Measurements from ENCODE around the gene EYA4. TPM values are rescaled to one million over a fixed set of nuclear protein-coding genes. Genes with fewer than 3 reads are reported as not detected.

The EYA4 gene
- total and polyA plus RNA-seq, 2 donors (not counting 1 experiment from before 2014, with no cell fraction given) = 4.6 to 38.0 TPM

- Histone ChIP-seq H3K36me3 (ENCODE audit: control insufficient read depth, insufficient read depth, low read length) (no peaks in the 10 kb centered on the region), H3K4me3 (replicated peaks in 1 of 4; ENCODE audit: control extremely low read depth in 1 of 4, insufficient read depth in 1 of 4, low read depth in 3 of 4, low read length in 4 of 4) (no peak overlapping the region), H3K9me3 (ENCODE audit: control insufficient read depth, insufficient read depth, low read depth, low read length) (no peaks in the 10 kb centered on the region), H3K4me2 (ENCODE audit: extremely low read depth, insufficient read depth, low read length) (no peak overlapping the region), H3K27ac (ENCODE audit: insufficient read depth, low read length) (no peak overlapping the region), H3K9ac (ENCODE audit: insufficient read depth, low read length) (no peak overlapping the region), H2AFZ (ENCODE audit: low read length) (no peak overlapping the region), H3K27me3 (ENCODE audit: control insufficient read depth, insufficient read depth, low read length) (no peaks in the 10 kb centered on the region), H4K20me1 (ENCODE audit: control insufficient read depth, extremely low read depth, insufficient read depth, low read length) (no peaks in the 10 kb centered on the region), H3K4me1 (ENCODE audit: control insufficient read depth, extremely low read depth, insufficient read depth, low read length) (no peaks in the 10 kb centered on the region), H3K79me2 (ENCODE audit: control insufficient read depth, insufficient read depth, low read length) (no peaks in the 10 kb centered on the region)
- DNase-seq (ENCODE audit: low read depth in 2 of 2) = no peak
- TF ChIP-seq CTCF (conservative IDR thresholded peaks at IDR 0.05 in 1 of 2, IDR thresholded peaks at IDR 0.05 in 1 of 2; ENCODE audit: low read depth in 1 of 2, low read length in 2 of 2) (no peak), EZH2 (IDR thresholded peaks at IDR 0.05; ENCODE audit: low read length, missing control alignments) (no peak)
Observed at GRCh38 chr6:133350928-133351327, 109.8 kb downstream of the EYA4 start.

GRCh38 chr6:133352046-133352445 lies 110.9 kb downstream of the EYA4 start:
- Histone ChIP-seq H4K20me1 (ENCODE audit: control insufficient read depth, extremely low read depth, insufficient read depth, low read length) (no peaks in the 10 kb centered on the region), H3K79me2 (ENCODE audit: control insufficient read depth, insufficient read depth, low read length) (no peaks in the 10 kb centered on the region), H3K9me3 (ENCODE audit: control insufficient read depth, insufficient read depth, low read depth, low read length) (no peaks in the 10 kb centered on the region), H3K27ac (ENCODE audit: insufficient read depth, low read length) (no peak overlapping the region), H3K36me3 (ENCODE audit: control insufficient read depth, insufficient read depth, low read length) (no peaks in the 10 kb centered on the region), H3K4me1 (ENCODE audit: control insufficient read depth, extremely low read depth, insufficient read depth, low read length) (no peaks in the 10 kb centered on the region), H2AFZ (ENCODE audit: low read length) (no peak overlapping the region), H3K4me3 (replicated peaks in 1 of 4; ENCODE audit: control extremely low read depth in 1 of 4, insufficient read depth in 1 of 4, low read depth in 3 of 4, low read length in 4 of 4) (no peak overlapping the region), H3K9ac (ENCODE audit: insufficient read depth, low read length) (no peak overlapping the region), H3K4me2 (ENCODE audit: extremely low read depth, insufficient read depth, low read length) (no peak overlapping the region), H3K27me3 (ENCODE audit: control insufficient read depth, insufficient read depth, low read length) (no peaks in the 10 kb centered on the region)
- DNase-seq (ENCODE audit: low read depth in 2 of 2) = peak in 1 of 2 donors; percentile 26
- TF ChIP-seq CTCF (conservative IDR thresholded peaks at IDR 0.05 in 1 of 2, IDR thresholded peaks at IDR 0.05 in 1 of 2; ENCODE audit: low read depth in 1 of 2, low read length in 2 of 2) (no peak), EZH2 (IDR thresholded peaks at IDR 0.05; ENCODE audit: low read length, missing control alignments) (no peak)

- Histone ChIP-seq H4K20me1 (ENCODE audit: control insufficient read depth, extremely low read depth, insufficient read depth, low read length) (no peaks in the 10 kb centered on the region), H3K4me1 (ENCODE audit: control insufficient read depth, extremely low read depth, insufficient read depth, low read length) (no peaks in the 10 kb centered on the region), H3K79me2 (ENCODE audit: control insufficient read depth, insufficient read depth, low read length) (no peaks in the 10 kb centered on the region), H3K9me3 (ENCODE audit: control insufficient read depth, insufficient read depth, low read depth, low read length) (no peaks in the 10 kb centered on the region), H3K9ac (ENCODE audit: insufficient read depth, low read length) (no peak overlapping the region), H3K36me3 (ENCODE audit: control insufficient read depth, insufficient read depth, low read length) (no peaks in the 10 kb centered on the region), H3K27me3 (ENCODE audit: control insufficient read depth, insufficient read depth, low read length) (no peaks in the 10 kb centered on the region), H2AFZ (ENCODE audit: low read length) (no peak overlapping the region), H3K4me2 (ENCODE audit: extremely low read depth, insufficient read depth, low read length) (no peak overlapping the region), H3K27ac (ENCODE audit: insufficient read depth, low read length) (no peak overlapping the region), H3K4me3 (replicated peaks in 1 of 4; ENCODE audit: control extremely low read depth in 1 of 4, insufficient read depth in 1 of 4, low read depth in 3 of 4, low read length in 4 of 4) (no peak overlapping the region)
- no peak for DNase-seq (ENCODE audit: low read depth in 2 of 2)
- no peak for TF ChIP-seq CTCF (conservative IDR thresholded peaks at IDR 0.05 in 1 of 2, IDR thresholded peaks at IDR 0.05 in 1 of 2; ENCODE audit: low read depth in 1 of 2, low read length in 2 of 2)
Observed at GRCh38 chr6:133353061-133353460, 111.9 kb downstream of the EYA4 start.
